ENCODE data around the gene FURIN.
A peak's percentile ranks its signal among the peaks of the same experiment; 100 is the strongest.

FURIN gene

GRCh38 chr15:90911906-90912769 is 43.8 kb downstream of the FURIN start:
- ATAC-seq (ENCODE audit: low read depth) = no peak
- Histone ChIP-seq H3K4me1 (ENCODE audit: insufficient read depth, poor library complexity, severe bottlenecking) (no peaks in the 10 kb centered on the region), H3K27ac (ENCODE audit: poor library complexity, severe bottlenecking) (no peak overlapping the region), H3K9me3 (ENCODE audit: severe bottlenecking) (no peaks in the 10 kb centered on the region), H3K4me3 (ENCODE audit: severe bottlenecking) (no peak overlapping the region), H3K27me3 (ENCODE audit: insufficient read depth, poor library complexity, severe bottlenecking) (no peaks in the 10 kb centered on the region), H3K36me3 (ENCODE audit: low read depth) (peaks cover 20% of the 10 kb centered on the region)
- TF ChIP-seq, protein P1, sequence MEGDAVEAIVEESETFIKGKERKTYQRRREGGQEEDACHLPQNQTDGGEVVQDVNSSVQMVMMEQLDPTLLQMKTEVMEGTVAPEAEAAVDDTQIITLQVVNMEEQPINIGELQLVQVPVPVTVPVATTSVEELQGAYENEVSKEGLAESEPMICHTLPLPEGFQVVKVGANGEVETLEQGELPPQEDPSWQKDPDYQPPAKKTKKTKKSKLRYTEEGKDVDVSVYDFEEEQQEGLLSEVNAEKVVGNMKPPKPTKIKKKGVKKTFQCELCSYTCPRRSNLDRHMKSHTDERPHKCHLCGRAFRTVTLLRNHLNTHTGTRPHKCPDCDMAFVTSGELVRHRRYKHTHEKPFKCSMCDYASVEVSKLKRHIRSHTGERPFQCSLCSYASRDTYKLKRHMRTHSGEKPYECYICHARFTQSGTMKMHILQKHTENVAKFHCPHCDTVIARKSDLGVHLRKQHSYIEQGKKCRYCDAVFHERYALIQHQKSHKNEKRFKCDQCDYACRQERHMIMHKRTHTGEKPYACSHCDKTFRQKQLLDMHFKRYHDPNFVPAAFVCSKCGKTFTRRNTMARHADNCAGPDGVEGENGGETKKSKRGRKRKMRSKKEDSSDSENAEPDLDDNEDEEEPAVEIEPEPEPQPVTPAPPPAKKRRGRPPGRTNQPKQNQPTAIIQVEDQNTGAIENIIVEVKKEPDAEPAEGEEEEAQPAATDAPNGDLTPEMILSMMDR (IDR thresholded peaks at IDR 0.05; ENCODE audit: poor library complexity, severe bottlenecking) = no peak
- peak; percentile 75 for DNase-seq (ENCODE audit: low spot score)

DNA sequence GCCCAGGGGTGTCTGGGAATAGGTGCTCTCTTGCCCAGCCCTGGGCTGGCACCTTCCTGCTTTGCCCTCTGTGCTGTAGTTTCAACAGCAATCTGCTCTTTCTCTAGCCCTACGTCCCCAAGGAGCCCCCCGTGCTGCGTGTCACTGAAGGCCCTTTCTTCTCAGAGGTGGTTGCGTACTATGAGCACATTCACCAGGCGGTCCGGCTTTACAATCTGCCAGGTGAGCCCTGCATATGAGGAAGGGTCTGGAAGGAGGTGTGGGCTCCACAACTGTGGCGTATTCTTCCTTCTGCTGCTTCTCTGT is 44.3 kb downstream of the FURIN start:
- no peak for DNase-seq (ENCODE audit: low spot score)
- TF ChIP-seq, protein P1 (IDR thresholded peaks at IDR 0.05; ENCODE audit: poor library complexity, severe bottlenecking) = no peak
- Histone ChIP-seq H3K9me3 (ENCODE audit: severe bottlenecking) (no peaks in the 10 kb centered on the region), H3K4me3 (ENCODE audit: severe bottlenecking) (no peak overlapping the region), H3K36me3 (ENCODE audit: low read depth) (peaks cover 20% of the 10 kb centered on the region), H3K4me1 (ENCODE audit: insufficient read depth, poor library complexity, severe bottlenecking) (no peaks in the 10 kb centered on the region), H3K27ac (ENCODE audit: poor library complexity, severe bottlenecking) (no peak overlapping the region), H3K27me3 (ENCODE audit: insufficient read depth, poor library complexity, severe bottlenecking) (no peaks in the 10 kb centered on the region)
- no peak for ATAC-seq (ENCODE audit: low read depth)

DNA sequence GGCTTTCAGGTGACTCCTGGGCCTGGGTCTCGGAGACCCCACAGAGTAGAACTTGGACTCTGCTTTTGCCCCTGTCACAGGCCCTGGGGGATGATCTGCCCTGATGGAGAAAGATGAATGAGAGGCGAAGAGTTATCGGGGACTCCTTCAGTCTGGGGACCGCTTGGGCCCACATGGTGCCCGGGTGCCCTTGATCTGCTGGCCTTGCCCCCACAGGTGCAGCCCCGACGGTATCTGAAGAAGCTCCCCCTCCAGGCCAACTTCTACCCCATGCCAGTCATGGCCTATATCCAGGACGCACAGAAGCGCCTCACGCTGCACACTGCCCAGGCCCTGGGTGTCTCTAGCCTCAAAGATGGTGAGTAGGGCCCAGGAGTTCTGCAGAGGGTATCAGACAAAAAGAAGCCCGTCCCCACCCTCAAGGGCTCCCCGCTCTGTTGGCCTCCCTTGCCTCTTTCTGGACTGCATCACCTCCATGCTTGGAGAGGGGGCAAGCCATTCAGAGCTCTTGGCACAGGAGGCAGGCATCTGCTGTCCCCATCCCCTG is 45.1 kb downstream of the FURIN start:
- TF ChIP-seq, protein P1 (IDR thresholded peaks at IDR 0.05; ENCODE audit: poor library complexity, severe bottlenecking) = no peak
- Histone ChIP-seq H3K4me1 (ENCODE audit: insufficient read depth, poor library complexity, severe bottlenecking) (no peaks in the 10 kb centered on the region), H3K4me3 (ENCODE audit: severe bottlenecking) (no peak overlapping the region), H3K36me3 (ENCODE audit: low read depth) (peaks cover 22% of the 10 kb centered on the region), H3K27me3 (ENCODE audit: insufficient read depth, poor library complexity, severe bottlenecking) (no peaks in the 10 kb centered on the region), H3K27ac (ENCODE audit: poor library complexity, severe bottlenecking) (no peak overlapping the region), H3K9me3 (ENCODE audit: severe bottlenecking) (no peaks in the 10 kb centered on the region)
- DNase-seq (ENCODE audit: low spot score) = no peak
- ATAC-seq (ENCODE audit: low read depth) = no peak

- no peak for DNase-seq (ENCODE audit: low spot score)
- Histone ChIP-seq H3K36me3 (ENCODE audit: low read depth) (peaks cover 22% of the 10 kb centered on the region), H3K27me3 (ENCODE audit: insufficient read depth, poor library complexity, severe bottlenecking) (no peaks in the 10 kb centered on the region), H3K4me3 (ENCODE audit: severe bottlenecking) (no peak overlapping the region), H3K27ac (ENCODE audit: poor library complexity, severe bottlenecking) (no peak overlapping the region), H3K4me1 (ENCODE audit: insufficient read depth, poor library complexity, severe bottlenecking) (no peaks in the 10 kb centered on the region), H3K9me3 (ENCODE audit: severe bottlenecking) (no peaks in the 10 kb centered on the region)
- ATAC-seq (ENCODE audit: low read depth) = no peak
- TF ChIP-seq, protein P1 (IDR thresholded peaks at IDR 0.05; ENCODE audit: poor library complexity, severe bottlenecking) = no peak
Measured at GRCh38 chr15:90914305-90915080, 46.1 kb downstream of the FURIN start.

Measured in RWPE2 (cell line).